Uterus (tissue), 4 donors: Measurements from ENCODE around the gene PGA3. TPM values are rescaled to one million over a fixed set of nuclear protein-coding genes. Genes with fewer than 3 reads are reported as not detected.

Source experiments
- DNase-seq, 2 donors: peaks; one replicate each; pipeline ENCODE4 v3.0.0-alpha.2; 2019 to 2020
- H3K27ac ChIP-seq, 2 donors: fragments of 200-600 bp; sonication (generic); 1 replicate in 1 of 2; 2 replicates in 1 of 2; pipeline ENCODE4 v1.5.1; 2016 to 2018
- H3K27me3 ChIP-seq, 2 donors: fragments of 200-600 bp; sonication (generic); one replicate each; pipeline ENCODE4 v1.5.1; 2018 to 2019; ENCODE audit warnings: control low read depth in 1 of 2
- H3K36me3 ChIP-seq, 2 donors: fragments of 200-600 bp; sonication (generic); one replicate each; pipeline ENCODE4 v1.5.1; 2019; ENCODE audit warnings: control low read depth in 1 of 2
- H3K4me1 ChIP-seq, 2 donors: fragments of 200-600 bp; sonication (generic); one replicate each; pipeline ENCODE4 v1.5.1; 2018 to 2019; ENCODE audit warnings: control low read depth in 1 of 2
- H3K4me3 ChIP-seq, 2 donors: fragments of 200-600 bp; sonication (generic); 1 replicate in 1 of 2; 2 replicates in 1 of 2; pipeline ENCODE4 v1.5.1; 2018 to 2019; ENCODE audit warnings: mild to moderate bottlenecking in 1 of 2
- H3K9me3 ChIP-seq, 2 donors: fragments of 200-600 bp; sonication (generic); one replicate each; pipeline ENCODE4 v1.5.1; 2019; ENCODE audit warnings: control low read depth in 1 of 2
- POLR2A ChIP-seq, 2 donors: fragments of 450-650 bp; IDR thresholded peaks; one replicate each; pipeline ENCODE4 v1.6.1; 2016; ENCODE audit warnings: antibody characterized with exemption in 2 of 2, mild to moderate bottlenecking in 1 of 2, moderate library complexity in 1 of 2
- intact Hi-C: fragments of 100-400 bp; cut with DNase I; formaldehyde crosslinking; loops from one replicate; pipeline ENCODE4 v1.15.1; 2023; ENCODE audit warnings: low total_unique reads
- total RNA-seq, 4 donors: library from RNA; depleted of rRNA in 3 of 4; stranded (reverse); fragments of >200 nt in 3 of 4; gene quantifications; one replicate each; pipeline versions ENCODE4 v1.1.0 to v1.2.4, GENCODE V29; 2014 to 2023
- TF ChIP-seq, protein P1 (sequence below), 4 experiments: fragments of 200-600 bp in 2 of 4; fragments of 450-650 bp in 2 of 4; sonication (generic) in 2 of 4; IDR thresholded peaks; one replicate each; pipeline ENCODE4 v1.5.1; 2016 to 2019; ENCODE audit warnings: antibody characterized with exemption in 4 of 4, mild to moderate bottlenecking in 2 of 4, moderate library complexity in 1 of 4
- donor health status: DM: yes; HTN: yes; CAD: no.

PGA3 gene
- total RNA-seq, 4 donors from 2014 or later = 0.35 to 6.5 (median 4.4) TPM; not detected in 1

DNA sequence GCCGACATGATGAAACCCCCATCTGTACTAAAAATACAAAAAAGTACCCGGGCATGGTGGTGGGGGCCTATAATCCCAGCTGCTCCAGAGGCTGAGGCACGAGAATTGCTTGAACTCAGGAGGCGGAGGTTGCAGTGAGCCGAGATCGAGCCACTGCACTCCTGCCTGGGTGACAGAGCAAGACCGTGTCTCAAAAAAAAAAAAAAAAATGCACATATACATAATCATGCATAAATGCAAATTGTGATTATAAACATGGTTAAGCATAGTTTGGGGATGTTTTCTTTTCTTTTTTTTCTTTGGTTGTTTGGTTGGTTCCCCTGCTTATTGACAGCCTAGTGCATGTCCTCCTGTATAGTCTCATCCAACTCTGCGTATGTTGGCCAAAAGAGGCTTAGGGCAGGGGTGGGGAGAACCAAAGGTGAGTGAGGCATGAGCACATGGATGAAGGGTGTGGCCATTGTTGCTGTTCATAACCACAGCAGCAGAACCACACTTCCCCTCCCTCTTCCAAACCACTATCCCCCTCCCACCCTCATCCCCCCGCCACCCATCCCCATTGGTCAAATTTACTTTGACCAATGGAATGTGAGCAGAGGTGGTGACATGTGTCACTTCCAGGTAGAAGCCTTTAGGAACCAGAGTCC lies 35.1 kb upstream of the PGA3 start:
- no peaks in the 10 kb centered on the region for H3K36me3 ChIP-seq
- H3K27me3 ChIP-seq = no peaks in the 10 kb centered on the region
- H3K9me3 ChIP-seq = no peaks in the 10 kb centered on the region
- no peak overlapping the region for H3K27ac ChIP-seq
- intact Hi-C loops = no loop called here
- DNase-seq = no peak
- H3K4me1 ChIP-seq = no peaks in the 10 kb centered on the region
- H3K4me3 ChIP-seq = no peak overlapping the region
- TF ChIP-seq POLR2A (IDR thresholded peaks at IDR 0.05) = no peak
- TF ChIP-seq, protein P1, sequence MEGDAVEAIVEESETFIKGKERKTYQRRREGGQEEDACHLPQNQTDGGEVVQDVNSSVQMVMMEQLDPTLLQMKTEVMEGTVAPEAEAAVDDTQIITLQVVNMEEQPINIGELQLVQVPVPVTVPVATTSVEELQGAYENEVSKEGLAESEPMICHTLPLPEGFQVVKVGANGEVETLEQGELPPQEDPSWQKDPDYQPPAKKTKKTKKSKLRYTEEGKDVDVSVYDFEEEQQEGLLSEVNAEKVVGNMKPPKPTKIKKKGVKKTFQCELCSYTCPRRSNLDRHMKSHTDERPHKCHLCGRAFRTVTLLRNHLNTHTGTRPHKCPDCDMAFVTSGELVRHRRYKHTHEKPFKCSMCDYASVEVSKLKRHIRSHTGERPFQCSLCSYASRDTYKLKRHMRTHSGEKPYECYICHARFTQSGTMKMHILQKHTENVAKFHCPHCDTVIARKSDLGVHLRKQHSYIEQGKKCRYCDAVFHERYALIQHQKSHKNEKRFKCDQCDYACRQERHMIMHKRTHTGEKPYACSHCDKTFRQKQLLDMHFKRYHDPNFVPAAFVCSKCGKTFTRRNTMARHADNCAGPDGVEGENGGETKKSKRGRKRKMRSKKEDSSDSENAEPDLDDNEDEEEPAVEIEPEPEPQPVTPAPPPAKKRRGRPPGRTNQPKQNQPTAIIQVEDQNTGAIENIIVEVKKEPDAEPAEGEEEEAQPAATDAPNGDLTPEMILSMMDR (IDR thresholded peaks at IDR 0.05) = no peak

- TF ChIP-seq, protein P1 (IDR thresholded peaks at IDR 0.05) = no peak
- TF ChIP-seq POLR2A (IDR thresholded peaks at IDR 0.05) = no peak
- Histone ChIP-seq H3K36me3 (no peaks in the 10 kb centered on the region), H3K27ac (no peak overlapping the region), H3K9me3 (no peaks in the 10 kb centered on the region), H3K27me3 (no peaks in the 10 kb centered on the region), H3K4me1 (no peaks in the 10 kb centered on the region), H3K4me3 (no peak overlapping the region)
- DNase-seq = no peak
- intact Hi-C loops = no loop called here
These were observed 34.5 kb upstream of the PGA3 start for GRCh38 chr11:61168800-61169199.

DNA sequence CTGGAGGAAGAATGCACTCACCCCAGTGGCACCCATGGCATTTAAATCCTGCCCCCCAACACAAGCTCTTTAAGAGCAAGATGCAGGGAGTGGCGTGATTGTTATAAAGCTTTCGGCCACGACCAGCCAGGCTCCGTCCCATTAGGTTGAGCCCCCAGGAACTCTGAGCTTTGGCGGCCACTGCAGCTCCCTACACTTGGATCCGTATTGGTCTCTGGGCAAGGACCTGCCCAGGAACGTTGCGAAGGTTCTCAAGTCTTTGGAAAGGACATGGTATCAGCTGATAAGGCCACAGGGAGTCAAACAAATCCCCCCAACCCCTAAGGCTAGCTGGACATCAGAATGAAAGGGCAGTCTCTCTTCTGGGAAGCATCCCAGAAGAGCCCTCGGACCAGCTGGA lies 32.7 kb upstream of the PGA3 start:
- no peaks in the 10 kb centered on the region for H3K36me3 ChIP-seq
- H3K4me3 ChIP-seq = no peak overlapping the region
- TF ChIP-seq, protein P1 (IDR thresholded peaks at IDR 0.05) = no peak
- TF ChIP-seq POLR2A (IDR thresholded peaks at IDR 0.05) = no peak
- intact Hi-C loops = loop anchor here (10.0 kb wide), 1 partner anchor 336 kb away; no protein-coding TSS in a partner anchor
- H3K9me3 ChIP-seq = no peaks in the 10 kb centered on the region
- no peaks in the 10 kb centered on the region for H3K4me1 ChIP-seq
- H3K27me3 ChIP-seq = no peaks in the 10 kb centered on the region
- no peak for DNase-seq
- H3K27ac ChIP-seq = no peak overlapping the region

DNA sequence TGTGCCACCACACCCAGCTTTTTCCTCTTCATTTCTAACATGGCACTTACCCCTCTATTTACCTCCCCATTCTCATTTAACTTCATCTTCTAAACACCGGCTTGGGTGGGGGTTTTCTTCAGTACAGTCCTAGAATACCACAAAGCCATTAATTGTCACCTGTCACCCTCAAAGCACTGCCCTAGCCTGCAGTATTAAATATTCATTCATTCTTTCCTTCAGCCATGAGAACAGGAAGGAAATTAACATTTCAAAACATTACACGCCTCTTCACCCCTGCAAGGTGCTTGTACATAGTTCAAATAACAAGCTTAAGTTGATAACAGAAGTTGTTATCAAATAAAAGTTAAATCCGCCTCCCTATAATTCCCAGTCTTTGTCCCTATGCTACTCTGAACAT lies 31.4 kb upstream of the PGA3 start:
- no peak for DNase-seq
- TF ChIP-seq, protein P1 (IDR thresholded peaks at IDR 0.05) = no peak
- no peak for TF ChIP-seq POLR2A (IDR thresholded peaks at IDR 0.05)
- Histone ChIP-seq H3K27ac (no peak overlapping the region), H3K9me3 (no peaks in the 10 kb centered on the region), H3K36me3 (no peaks in the 10 kb centered on the region), H3K4me1 (no peaks in the 10 kb centered on the region), H3K4me3 (no peak overlapping the region), H3K27me3 (no peaks in the 10 kb centered on the region)
- intact Hi-C loops = loop anchor here (10.0 kb wide), 1 partner anchor 337 kb away; no protein-coding TSS in a partner anchor

DNA sequence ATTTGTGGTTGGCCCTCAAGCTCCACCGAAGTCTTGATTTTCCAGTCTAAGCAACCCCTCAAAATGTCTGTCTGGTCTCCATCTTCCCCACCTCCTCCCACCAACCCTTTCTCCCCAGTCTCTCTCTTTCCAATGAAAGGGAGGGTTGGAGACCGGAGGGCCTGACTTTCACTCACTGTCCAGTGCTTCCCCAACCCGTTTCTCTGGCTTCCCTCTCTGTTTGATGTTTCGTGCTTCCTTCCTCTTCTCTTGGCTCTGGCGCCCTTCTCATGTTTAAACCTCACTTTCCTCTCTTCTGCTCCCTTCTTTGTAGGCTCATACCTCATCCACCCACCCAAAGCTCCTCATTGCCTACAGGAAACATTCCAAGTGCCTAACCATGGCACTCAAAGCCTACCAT lies 31.0 kb upstream of the PGA3 start:
- no peak overlapping the region for H3K4me3 ChIP-seq
- H3K36me3 ChIP-seq = no peaks in the 10 kb centered on the region
- DNase-seq = no peak
- intact Hi-C loops = loop anchor here (10.0 kb wide), 1 partner anchor 338 kb away; no protein-coding TSS in a partner anchor
- no peaks in the 10 kb centered on the region for H3K4me1 ChIP-seq
- H3K9me3 ChIP-seq = no peaks in the 10 kb centered on the region
- no peak overlapping the region for H3K27ac ChIP-seq
- TF ChIP-seq POLR2A (IDR thresholded peaks at IDR 0.05) = no peak
- TF ChIP-seq, protein P1 (IDR thresholded peaks at IDR 0.05) = no peak
- no peaks in the 10 kb centered on the region for H3K27me3 ChIP-seq
